Pancreas (tissue), 10 donors: ENCODE results near the gene GALNT11. TPM values are rescaled to one million over a fixed set of nuclear protein-coding genes. Genes with fewer than 3 reads are reported as not detected.

Experiments
- ATAC-seq, 4 donors: fragments of 200-7000 bp; cut with Tn5 transposase; one replicate each; pipeline versions ENCODE4 v1.8.0 to v1.9.1; 2020; ENCODE audit warnings: mild to moderate bottlenecking in 4 of 4, moderate library complexity in 4 of 4
- DNase-seq, 6 donors: peaks; one replicate each; pipeline ENCODE4 v3.0.0-alpha.2; 2020
- FAIRE-seq: peaks from 2 replicates; lab custom pipeline; 2012; peaks lifted over from hg19 to GRCh38; lab: Jason Lieb, UNC
- H3K27ac ChIP-seq, 4 donors: fragments of 200-600 bp; sonication (generic); 1 replicate in 3 of 4; 2 replicates in 1 of 4; pipeline versions ENCODE4 v1.5.0 to v1.8.0; 2020
- H3K27me3 ChIP-seq, 4 donors: fragments of 200-600 bp; one replicate each; pipeline ENCODE4 v1.8.0; 2021
- H3K36me3 ChIP-seq, 3 donors: fragments of 200-600 bp; sonication (generic) in 1 of 3; one replicate each; pipeline versions ENCODE4 v1.5.0 to v1.8.0; 2020 to 2021
- H3K4me1 ChIP-seq, 3 donors: fragments of 200-600 bp; one replicate each; pipeline ENCODE4 v1.8.0; 2021
- H3K4me3 ChIP-seq, 4 donors: fragments of 200-600 bp; sonication (generic) in 2 of 4; one replicate each; pipeline versions ENCODE4 v1.5.0 to v1.8.0; 2020 to 2021
- H3K9me3 ChIP-seq, 4 donors: fragments of 200-600 bp; one replicate each; pipeline ENCODE4 v1.8.0; 2021
- CTCF ChIP-seq, 4 donors: fragments of 200-600 bp; sonication (generic) in 3 of 4; IDR thresholded peaks; one replicate each; pipeline versions ENCODE4 v1.5.0 to v1.8.0; 2021; ENCODE audit warnings: antibody characterized with exemption in 4 of 4
- WGBS, 2 donors: extraction: QIAGEN DNeasy Blood & Tissue Kit; methylation state at CpG; one replicate each; pipeline ENCODE4 v1.1.7; 2013; 5-methylcytosine and 5-hydroxymethylcytosine counted together
- intact Hi-C, 3 donors: fragments of 100-400 bp; cut with DNase I; formaldehyde crosslinking; loops; one replicate each; pipeline versions ENCODE4 v1.11.1 to v1.14.2; 2022
- polyA plus RNA-seq, 2 donors: library from polyadenylated mRNA; stranded (reverse); fragments of 200-250 nt; gene quantifications; one replicate each; pipeline ENCODE4 v1.2.3, GENCODE V29; 2013
- total RNA-seq, 6 donors: library from RNA; stranded (reverse); fragmentation: NEBNext Ultra II Directional in 4 of 6; extraction: Animal tissue kit (Norgen Biotek cat#: 25700) in 4 of 6; gene quantifications; one replicate each; pipeline versions ENCODE4 v1.2.1 to v1.2.4, GENCODE V29; 2021 to 2023
- donor health status: healthy with polysubstance abuse.
- donor health status: DM: no; HTN: no; CAD: no; lungs with moderate emphysema.
- donor health status: DM: no; HTN: no; CAD: no.
- donor health status: control.
- donor health status: control.
- donor health status: Bipolar disorder and iron deficiency.
- donor health status: DM: yes; HTN: yes; CAD: no.
- donor health status: DM: no; HTN: no; CAD: no.
- donor health status: DM: no; HTN: no; CAD: no.
- donor health status: DM: yes; HTN: yes; CAD: no.

Gene GALNT11
- total and polyA plus RNA-seq, 8 donors: 12.9 to 36.3 (median 26.9) TPM

DNA sequence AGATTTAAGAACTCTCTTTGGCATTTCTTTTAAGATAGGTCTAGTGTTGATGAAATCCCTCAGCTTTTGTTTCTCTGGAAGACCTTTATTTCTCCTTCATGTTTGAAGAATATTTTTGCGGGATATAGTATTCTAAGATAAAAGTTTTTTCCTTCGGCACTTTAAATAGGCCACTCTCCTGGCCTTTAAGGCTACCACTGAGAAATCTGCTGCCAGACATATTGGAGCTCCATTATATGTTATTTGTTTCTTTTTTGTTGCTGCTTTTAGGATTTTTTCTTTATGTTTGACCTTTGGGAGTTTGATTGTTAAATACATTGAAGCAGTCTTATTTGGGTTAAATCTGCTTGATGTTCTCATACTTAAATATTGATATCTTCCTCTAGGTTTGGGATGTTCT, 22.6 kb downstream of the GALNT11 start:
- Histone ChIP-seq H3K9me3 (no peaks in the 10 kb centered on the region), H3K36me3 (no peaks in the 10 kb centered on the region), H3K27me3 (no peaks in the 10 kb centered on the region), H3K4me1 (no peaks in the 10 kb centered on the region), H3K4me3 (no peak overlapping the region), H3K27ac (no peak overlapping the region)
- no peak for DNase-seq
- FAIRE-seq: no peak
- ATAC-seq: no peak
- intact Hi-C loops: no loop called here
- 97 to 99% methylated on average over 2 of the region's 2 CpGs for WGBS, 2 donors
- no peak for TF ChIP-seq CTCF (IDR thresholded peaks at IDR 0.05)

GRCh38 chr7:152050547-152050971, 25.1 kb downstream of the GALNT11 start:
- Histone ChIP-seq H3K27ac (no peak overlapping the region), H3K27me3 (no peaks in the 10 kb centered on the region), H3K9me3 (no peaks in the 10 kb centered on the region), H3K36me3 (no peaks in the 10 kb centered on the region), H3K4me1 (no peaks in the 10 kb centered on the region), H3K4me3 (no peak overlapping the region)
- DNase-seq (no peak), ATAC-seq (no peak), FAIRE-seq (no peak)
- no peak for TF ChIP-seq CTCF (IDR thresholded peaks at IDR 0.05)
- WGBS, 2 donors: 91 to 92% methylated on average over 4 of the region's 4 CpGs
- intact Hi-C loops: no loop called here

DNA sequence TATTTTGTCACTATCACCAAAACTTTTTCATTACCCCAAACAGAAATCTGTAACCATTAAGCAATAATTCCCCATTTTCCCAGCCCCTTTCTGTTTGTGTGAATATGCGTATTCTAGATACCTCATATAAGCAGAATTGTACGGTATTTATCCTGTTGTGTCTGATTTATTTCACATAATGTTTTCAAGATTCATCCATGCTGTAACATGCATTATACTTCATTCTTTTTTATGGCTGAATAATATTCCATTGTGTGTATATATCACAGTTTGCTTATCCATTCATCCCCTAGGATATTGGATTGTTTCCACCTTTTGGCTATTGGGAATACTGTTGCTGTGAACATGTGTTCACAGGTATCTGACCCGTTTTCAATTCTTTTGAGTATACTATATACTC, 26.5 kb downstream of the GALNT11 start:
- Histone ChIP-seq H3K9me3 (no peaks in the 10 kb centered on the region), H3K4me3 (no peak overlapping the region), H3K27ac (no peak overlapping the region), H3K27me3 (no peaks in the 10 kb centered on the region), H3K4me1 (no peaks in the 10 kb centered on the region), H3K36me3 (no peaks in the 10 kb centered on the region)
- FAIRE-seq (no peak), DNase-seq (no peak), ATAC-seq (no peak)
- no peak for TF ChIP-seq CTCF (IDR thresholded peaks at IDR 0.05)
- 96% methylated on average over 3 of the region's 3 CpGs for WGBS, 2 donors
- intact Hi-C loops: no loop called here

DNA sequence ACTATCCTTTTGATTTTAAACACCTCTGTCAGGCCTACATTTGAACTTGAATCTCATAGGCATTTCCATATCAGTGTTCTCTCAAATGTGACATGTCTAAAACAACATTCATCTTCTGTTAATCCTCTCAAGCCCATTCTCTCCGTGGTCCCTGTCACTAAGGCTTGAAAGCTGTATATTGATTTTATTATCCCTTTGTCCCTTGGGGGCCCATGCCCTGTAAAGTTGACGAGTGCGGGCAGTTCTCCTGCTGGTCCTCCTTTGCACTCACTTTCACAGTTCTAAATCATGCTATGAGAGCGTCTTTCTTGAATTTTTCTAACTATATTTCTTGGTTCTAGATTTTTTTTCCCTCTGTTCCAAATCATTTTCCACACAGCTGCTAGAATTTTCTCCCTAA, 27.3 kb downstream of the GALNT11 start:
- H3K4me1 ChIP-seq: no peaks in the 10 kb centered on the region
- 80 to 83% methylated on average over 4 of the region's 4 CpGs for WGBS, 2 donors
- FAIRE-seq: no peak

More for the DNA sequence above, 27.3 kb downstream of the GALNT11 start:
- Histone ChIP-seq H3K4me3 (no peak overlapping the region), H3K36me3 (no peaks in the 10 kb centered on the region), H3K9me3 (no peaks in the 10 kb centered on the region), H3K27me3 (no peaks in the 10 kb centered on the region), H3K27ac (no peak overlapping the region)
- intact Hi-C loops: no loop called here
- DNase-seq (no peak), ATAC-seq (no peak)
- TF ChIP-seq CTCF (IDR thresholded peaks at IDR 0.05): no peak
